ENCODE data around the gene TLCD4.

DNA sequence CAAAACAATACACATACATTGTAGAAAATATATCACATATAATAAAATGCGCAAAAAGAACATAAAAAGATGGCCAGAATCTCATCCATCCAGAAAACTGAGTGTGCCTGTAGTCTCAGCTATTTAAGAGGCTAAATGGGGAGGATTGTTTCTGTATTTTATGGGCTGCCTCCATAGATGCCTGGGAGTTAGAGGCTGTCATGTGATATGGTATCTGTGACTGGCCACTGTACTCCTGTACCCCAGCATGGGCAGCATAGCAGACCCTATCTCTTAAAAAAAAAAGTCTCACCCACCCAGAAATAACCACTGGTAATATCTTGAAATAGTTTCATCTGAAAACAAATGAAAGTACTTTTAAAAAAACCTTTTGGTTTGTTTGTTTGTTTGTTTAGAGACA is 3.5 kb upstream of the TLCD4 start:
- TF ChIP-seq, protein P1, sequence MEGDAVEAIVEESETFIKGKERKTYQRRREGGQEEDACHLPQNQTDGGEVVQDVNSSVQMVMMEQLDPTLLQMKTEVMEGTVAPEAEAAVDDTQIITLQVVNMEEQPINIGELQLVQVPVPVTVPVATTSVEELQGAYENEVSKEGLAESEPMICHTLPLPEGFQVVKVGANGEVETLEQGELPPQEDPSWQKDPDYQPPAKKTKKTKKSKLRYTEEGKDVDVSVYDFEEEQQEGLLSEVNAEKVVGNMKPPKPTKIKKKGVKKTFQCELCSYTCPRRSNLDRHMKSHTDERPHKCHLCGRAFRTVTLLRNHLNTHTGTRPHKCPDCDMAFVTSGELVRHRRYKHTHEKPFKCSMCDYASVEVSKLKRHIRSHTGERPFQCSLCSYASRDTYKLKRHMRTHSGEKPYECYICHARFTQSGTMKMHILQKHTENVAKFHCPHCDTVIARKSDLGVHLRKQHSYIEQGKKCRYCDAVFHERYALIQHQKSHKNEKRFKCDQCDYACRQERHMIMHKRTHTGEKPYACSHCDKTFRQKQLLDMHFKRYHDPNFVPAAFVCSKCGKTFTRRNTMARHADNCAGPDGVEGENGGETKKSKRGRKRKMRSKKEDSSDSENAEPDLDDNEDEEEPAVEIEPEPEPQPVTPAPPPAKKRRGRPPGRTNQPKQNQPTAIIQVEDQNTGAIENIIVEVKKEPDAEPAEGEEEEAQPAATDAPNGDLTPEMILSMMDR (IDR thresholded peaks at IDR 0.05; ENCODE audit: low read depth, low read length, poor library complexity, severe bottlenecking), result no peak
- no peak for TF ChIP-seq EZH2phosphoT487 (IDR thresholded peaks at IDR 0.05; ENCODE audit: borderline replicate concordance, low read length)
